GM12878 (cell line): ENCODE data around the gene PPAN. TPM values are rescaled to one million over a fixed set of nuclear protein-coding genes. Genes with fewer than 3 reads are reported as not detected.

Source experiments
- CBFB ChIP-seq: IDR thresholded peaks from 2 replicates; pipeline ENCODE4 v1.6.1; 2016; ENCODE audit warnings: antibody characterized with exemption, low read depth
- CEBPB ChIP-seq, 2 experiments: fragments of 150-350 bp in 1 of 2; IDR thresholded peaks; 2 replicates each; pipeline ENCODE4 v1.6.1; 2012 to 2014; ENCODE audit warnings: low read depth in 2 of 2, low read length in 2 of 2, borderline replicate concordance in 1 of 2, inconsistent platforms in 1 of 2
- CHD2 ChIP-seq: IDR thresholded peaks from 2 replicates; pipeline ENCODE4 v1.6.1; 2011; ENCODE audit warnings: low read depth, low read length, improper control_type of control experiment, borderline replicate concordance
- CHD4 ChIP-seq: fragments of 200-600 bp; sonication (generic); IDR thresholded peaks from 2 replicates; pipeline ENCODE4 v1.6.1; 2016; ENCODE audit warnings: mild to moderate bottlenecking
- FOXK2 ChIP-seq: fragments of 450-650 bp; IDR thresholded peaks from 2 replicates; pipeline ENCODE4 v1.6.1; 2017; ENCODE audit warnings: mild to moderate bottlenecking, moderate library complexity
- HDAC6 ChIP-seq: fragments of 200-600 bp; sonication (generic); IDR thresholded peaks from one replicate; pipeline ENCODE4 v1.8.0; 2017; ENCODE audit warnings: antibody characterized with exemption; ENCODE audit not compliant: unreplicated experiment
- IRF4 ChIP-seq: IDR thresholded peaks from 2 replicates; pipeline ENCODE4 v1.6.1; 2011; ENCODE audit warnings: low read depth, low read length
- JUNB ChIP-seq: IDR thresholded peaks from 2 replicates; pipeline ENCODE4 v1.6.1; 2016; ENCODE audit warnings: antibody characterized with exemption, mild to moderate bottlenecking
- MEF2B ChIP-seq: fragments of 450-650 bp; IDR thresholded peaks from 2 replicates; pipeline ENCODE4 v1.6.1; 2018; ENCODE audit warnings: mild to moderate bottlenecking, moderate library complexity; ENCODE audit not compliant: partially characterized antibody, poor library complexity, severe bottlenecking
- NFIC ChIP-seq: IDR thresholded peaks from 2 replicates; pipeline ENCODE4 v1.6.1; 2012; ENCODE audit warnings: low read depth, mild to moderate bottlenecking, inconsistent platforms, low read length, moderate library complexity
- NFYB ChIP-seq: IDR thresholded peaks from 2 replicates; pipeline ENCODE4 v1.6.1; 2011; ENCODE audit warnings: low read depth, mild to moderate bottlenecking, low read length, improper control_type of control experiment, moderate library complexity; ENCODE audit not compliant: insufficient read depth
- NR2F1 ChIP-seq: fragments of 450-650 bp; conservative IDR thresholded peaks from 2 replicates; pipeline ENCODE4 v1.6.1; 2017; ENCODE audit warnings: mild to moderate bottlenecking
- RAD51 ChIP-seq: fragments of 450-650 bp; IDR thresholded peaks from 2 replicates; pipeline ENCODE4 v1.6.1; 2016; ENCODE audit warnings: moderate library complexity, mild to moderate bottlenecking, inconsistent platforms
- SIX5 ChIP-seq: IDR thresholded peaks from 2 replicates; pipeline ENCODE4 v1.6.1; 2011; ENCODE audit warnings: mild to moderate bottlenecking, low read depth, low read length, moderate library complexity; ENCODE audit not compliant: severe bottlenecking
- SPI1 ChIP-seq: IDR thresholded peaks from 2 replicates; pipeline ENCODE4 v1.6.1; 2011; ENCODE audit warnings: low read depth, mild to moderate bottlenecking, low read length, moderate library complexity, borderline replicate concordance; ENCODE audit not compliant: insufficient read depth
- SRF ChIP-seq, 2 experiments: IDR thresholded peaks; 2 replicates each; pipeline ENCODE4 v1.6.1; 2011; ENCODE audit warnings: low read depth in 2 of 2, low read length in 2 of 2, mild to moderate bottlenecking in 1 of 2, moderate library complexity in 1 of 2
- TAF1 ChIP-seq: IDR thresholded peaks from 2 replicates; pipeline ENCODE4 v1.6.1; 2011; ENCODE audit warnings: mild to moderate bottlenecking, low read depth, low read length, borderline replicate concordance
- YBX1 ChIP-seq: fragments of 450-650 bp; IDR thresholded peaks from 2 replicates; pipeline ENCODE4 v1.6.1; 2016; ENCODE audit warnings: antibody characterized with exemption
- polyA plus RNA-seq, 11 experiments: library from polyadenylated mRNA; depleted of rRNA in 4 of 11; unstranded in 6 of 11; stranded (reverse) in 5 of 11; fragments of >200 nt; fragmentation: Nextera tagmentation in 4 of 11; fragmentation: Illumina TruSeq in 1 of 11; extraction: Ambion mirVana in 4 of 11; extraction: Trizol in 1 of 11; gene quantifications; 1 replicate in 1 of 11; 2 replicates in 10 of 11; pipeline versions ENCODE4 v1.2.1 to v1.2.3, GENCODE V29; 2011 to 2016; ENCODE audit warnings: inconsistent platforms in 2 of 11, missing spikeins in 2 of 11, low read depth in 1 of 11
- total RNA-seq, 4 experiments: library from RNA; depleted of rRNA in 3 of 4; stranded (reverse); fragments of >200 nt in 3 of 4; fragmentation: Illumina TruSeq in 1 of 4; extraction: Trizol in 1 of 4; gene quantifications; 2 replicates each; pipeline versions ENCODE4 v1.2.1 to v1.2.3, GENCODE V29; 2013 to 2021
- TF ChIP-seq, protein P1 (sequence below): fragments of 450-650 bp; IDR thresholded peaks from 2 replicates; pipeline ENCODE4 v1.6.1; 2017; ENCODE audit warnings: antibody characterized with exemption, mild to moderate bottlenecking, moderate library complexity
- TF ChIP-seq, protein P2 (sequence below): fragments of 450-650 bp; IDR thresholded peaks from 2 replicates; pipeline ENCODE4 v1.6.1; 2014; ENCODE audit warnings: mild to moderate bottlenecking
- TF ChIP-seq, protein P3 (sequence below), 3 experiments: IDR thresholded peaks in 2 of 3; conservative IDR thresholded peaks in 1 of 3; 2 replicates each; pipeline ENCODE4 v1.5.1; 2011; ENCODE audit warnings: low read depth in 3 of 3, low read length in 3 of 3, mild to moderate bottlenecking in 3 of 3, control low read depth in 2 of 3, moderate library complexity in 2 of 3, inconsistent platforms in 1 of 3, mixed read lengths in 1 of 3; ENCODE audit not compliant: control insufficient read depth in 2 of 3, insufficient read depth in 1 of 3; ENCODE audit errors: extremely low read depth in 1 of 3
- TF ChIP-seq, protein P4 (sequence below): IDR thresholded peaks from 2 replicates; pipeline ENCODE4 v1.6.1; 2012; ENCODE audit warnings: mild to moderate bottlenecking, low read depth, low read length

Gene PPAN
- total and polyA plus RNA-seq, 10 of the 15 experiments (the other 5 are each of a cell fraction or from before 2014, with no cell fraction given) = 2.1 to 171 (median 108) TPM

DNA sequence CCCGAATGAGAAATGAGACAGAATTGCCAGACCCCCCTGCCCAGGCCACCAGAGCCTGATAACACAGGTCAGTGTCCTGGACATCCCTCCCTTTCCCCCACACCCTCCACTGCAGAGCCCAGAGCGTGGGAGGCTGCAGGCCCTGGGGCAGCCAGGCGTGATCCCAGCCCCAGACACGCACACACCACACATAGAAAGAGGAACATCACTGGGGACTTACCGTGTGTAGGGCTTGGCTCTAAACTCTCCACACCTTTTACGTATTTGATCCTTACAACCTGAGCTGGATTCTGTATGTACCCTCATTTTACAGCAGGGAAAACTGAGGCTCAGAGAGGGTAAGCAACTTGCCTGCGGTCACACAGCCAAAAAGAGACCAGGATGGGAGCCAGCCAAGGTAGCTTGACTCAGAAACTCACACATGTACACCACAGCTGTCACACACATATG lies 3.4 kb upstream of the PPAN start (continued):
- TF ChIP-seq CBFB = peak; percentile 70; the same call in 1 of the 2 replicates
- 0 out of 2 replicates have a peak, but pooled peaks have one; percentile 13 for TF ChIP-seq NR2F1
- TF ChIP-seq RAD51 = no peak
- TF ChIP-seq, protein P1, sequence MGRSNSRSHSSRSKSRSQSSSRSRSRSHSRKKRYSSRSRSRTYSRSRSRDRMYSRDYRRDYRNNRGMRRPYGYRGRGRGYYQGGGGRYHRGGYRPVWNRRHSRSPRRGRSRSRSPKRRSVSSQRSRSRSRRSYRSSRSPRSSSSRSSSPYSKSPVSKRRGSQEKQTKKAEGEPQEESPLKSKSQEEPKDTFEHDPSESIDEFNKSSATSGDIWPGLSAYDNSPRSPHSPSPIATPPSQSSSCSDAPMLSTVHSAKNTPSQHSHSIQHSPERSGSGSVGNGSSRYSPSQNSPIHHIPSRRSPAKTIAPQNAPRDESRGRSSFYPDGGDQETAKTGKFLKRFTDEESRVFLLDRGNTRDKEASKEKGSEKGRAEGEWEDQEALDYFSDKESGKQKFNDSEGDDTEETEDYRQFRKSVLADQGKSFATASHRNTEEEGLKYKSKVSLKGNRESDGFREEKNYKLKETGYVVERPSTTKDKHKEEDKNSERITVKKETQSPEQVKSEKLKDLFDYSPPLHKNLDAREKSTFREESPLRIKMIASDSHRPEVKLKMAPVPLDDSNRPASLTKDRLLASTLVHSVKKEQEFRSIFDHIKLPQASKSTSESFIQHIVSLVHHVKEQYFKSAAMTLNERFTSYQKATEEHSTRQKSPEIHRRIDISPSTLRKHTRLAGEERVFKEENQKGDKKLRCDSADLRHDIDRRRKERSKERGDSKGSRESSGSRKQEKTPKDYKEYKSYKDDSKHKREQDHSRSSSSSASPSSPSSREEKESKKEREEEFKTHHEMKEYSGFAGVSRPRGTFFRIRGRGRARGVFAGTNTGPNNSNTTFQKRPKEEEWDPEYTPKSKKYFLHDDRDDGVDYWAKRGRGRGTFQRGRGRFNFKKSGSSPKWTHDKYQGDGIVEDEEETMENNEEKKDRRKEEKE = no peak
- no peak for TF ChIP-seq HDAC6
- TF ChIP-seq TAF1 = peak; percentile 46; the same call in 1 of the 2 replicates
- TF ChIP-seq NFIC = peak; percentile 1; the same call in 1 of the 2 replicates
- no peak for TF ChIP-seq CEBPB (IDR thresholded peaks at IDR 0.05; ENCODE audit: borderline replicate concordance in 1 of 2, low read depth in 2 of 2, low read length in 2 of 2)
- no peak for TF ChIP-seq YBX1
- TF ChIP-seq JUNB = no peak
- peak; percentile 67 for TF ChIP-seq CHD2
- no peak for TF ChIP-seq FOXK2
- TF ChIP-seq NFYB = no peak
- no peak for TF ChIP-seq SIX5
- TF ChIP-seq CHD4 = no peak
- TF ChIP-seq, protein P2, sequence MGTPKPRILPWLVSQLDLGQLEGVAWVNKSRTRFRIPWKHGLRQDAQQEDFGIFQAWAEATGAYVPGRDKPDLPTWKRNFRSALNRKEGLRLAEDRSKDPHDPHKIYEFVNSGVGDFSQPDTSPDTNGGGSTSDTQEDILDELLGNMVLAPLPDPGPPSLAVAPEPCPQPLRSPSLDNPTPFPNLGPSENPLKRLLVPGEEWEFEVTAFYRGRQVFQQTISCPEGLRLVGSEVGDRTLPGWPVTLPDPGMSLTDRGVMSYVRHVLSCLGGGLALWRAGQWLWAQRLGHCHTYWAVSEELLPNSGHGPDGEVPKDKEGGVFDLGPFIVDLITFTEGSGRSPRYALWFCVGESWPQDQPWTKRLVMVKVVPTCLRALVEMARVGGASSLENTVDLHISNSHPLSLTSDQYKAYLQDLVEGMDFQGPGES = no peak
- TF ChIP-seq, protein P3, sequence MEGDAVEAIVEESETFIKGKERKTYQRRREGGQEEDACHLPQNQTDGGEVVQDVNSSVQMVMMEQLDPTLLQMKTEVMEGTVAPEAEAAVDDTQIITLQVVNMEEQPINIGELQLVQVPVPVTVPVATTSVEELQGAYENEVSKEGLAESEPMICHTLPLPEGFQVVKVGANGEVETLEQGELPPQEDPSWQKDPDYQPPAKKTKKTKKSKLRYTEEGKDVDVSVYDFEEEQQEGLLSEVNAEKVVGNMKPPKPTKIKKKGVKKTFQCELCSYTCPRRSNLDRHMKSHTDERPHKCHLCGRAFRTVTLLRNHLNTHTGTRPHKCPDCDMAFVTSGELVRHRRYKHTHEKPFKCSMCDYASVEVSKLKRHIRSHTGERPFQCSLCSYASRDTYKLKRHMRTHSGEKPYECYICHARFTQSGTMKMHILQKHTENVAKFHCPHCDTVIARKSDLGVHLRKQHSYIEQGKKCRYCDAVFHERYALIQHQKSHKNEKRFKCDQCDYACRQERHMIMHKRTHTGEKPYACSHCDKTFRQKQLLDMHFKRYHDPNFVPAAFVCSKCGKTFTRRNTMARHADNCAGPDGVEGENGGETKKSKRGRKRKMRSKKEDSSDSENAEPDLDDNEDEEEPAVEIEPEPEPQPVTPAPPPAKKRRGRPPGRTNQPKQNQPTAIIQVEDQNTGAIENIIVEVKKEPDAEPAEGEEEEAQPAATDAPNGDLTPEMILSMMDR (IDR thresholded peaks at IDR 0.05 in 2 of 3, conservative IDR thresholded peaks at IDR 0.05 in 1 of 3; ENCODE audit: control insufficient read depth in 2 of 3, extremely low read depth in 1 of 3, insufficient read depth in 1 of 3, low read depth in 3 of 3, low read length in 3 of 3) = no peak
- peak; percentile 90 for TF ChIP-seq MEF2B
- TF ChIP-seq SPI1 = peak; percentile 76; the same call in 1 of the 2 replicates
- TF ChIP-seq, protein P4, sequence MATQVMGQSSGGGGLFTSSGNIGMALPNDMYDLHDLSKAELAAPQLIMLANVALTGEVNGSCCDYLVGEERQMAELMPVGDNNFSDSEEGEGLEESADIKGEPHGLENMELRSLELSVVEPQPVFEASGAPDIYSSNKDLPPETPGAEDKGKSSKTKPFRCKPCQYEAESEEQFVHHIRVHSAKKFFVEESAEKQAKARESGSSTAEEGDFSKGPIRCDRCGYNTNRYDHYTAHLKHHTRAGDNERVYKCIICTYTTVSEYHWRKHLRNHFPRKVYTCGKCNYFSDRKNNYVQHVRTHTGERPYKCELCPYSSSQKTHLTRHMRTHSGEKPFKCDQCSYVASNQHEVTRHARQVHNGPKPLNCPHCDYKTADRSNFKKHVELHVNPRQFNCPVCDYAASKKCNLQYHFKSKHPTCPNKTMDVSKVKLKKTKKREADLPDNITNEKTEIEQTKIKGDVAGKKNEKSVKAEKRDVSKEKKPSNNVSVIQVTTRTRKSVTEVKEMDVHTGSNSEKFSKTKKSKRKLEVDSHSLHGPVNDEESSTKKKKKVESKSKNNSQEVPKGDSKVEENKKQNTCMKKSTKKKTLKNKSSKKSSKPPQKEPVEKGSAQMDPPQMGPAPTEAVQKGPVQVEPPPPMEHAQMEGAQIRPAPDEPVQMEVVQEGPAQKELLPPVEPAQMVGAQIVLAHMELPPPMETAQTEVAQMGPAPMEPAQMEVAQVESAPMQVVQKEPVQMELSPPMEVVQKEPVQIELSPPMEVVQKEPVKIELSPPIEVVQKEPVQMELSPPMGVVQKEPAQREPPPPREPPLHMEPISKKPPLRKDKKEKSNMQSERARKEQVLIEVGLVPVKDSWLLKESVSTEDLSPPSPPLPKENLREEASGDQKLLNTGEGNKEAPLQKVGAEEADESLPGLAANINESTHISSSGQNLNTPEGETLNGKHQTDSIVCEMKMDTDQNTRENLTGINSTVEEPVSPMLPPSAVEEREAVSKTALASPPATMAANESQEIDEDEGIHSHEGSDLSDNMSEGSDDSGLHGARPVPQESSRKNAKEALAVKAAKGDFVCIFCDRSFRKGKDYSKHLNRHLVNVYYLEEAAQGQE = no peak
- TF ChIP-seq SRF (IDR thresholded peaks at IDR 0.05; ENCODE audit: low read depth in 2 of 2, low read length in 2 of 2) = 0 out of 4 replicates have a peak, but pooled peaks of 1 of the 2 experiments have one; percentile 51
- no peak for TF ChIP-seq IRF4
